22Rv1 (cell line): ENCODE measurements around the gene PLXND1.
"Not testable (repeated sequence)": the region's sequence is repeated elsewhere in the genome, so short reads cannot be mapped to it uniquely, and the experiment has no call there.

ENCODE experiments used
- H3K27ac ChIP-seq: fragments of 450-650 bp; 2 replicates; pipeline ENCODE4 v1.5.1; 2017
- CTCF ChIP-seq: fragments of 450-650 bp; IDR thresholded peaks from 2 replicates; pipeline ENCODE4 v1.5.1; 2017; ENCODE audit warnings: mild to moderate bottlenecking
- ZFX ChIP-seq: fragments of 450-650 bp; IDR thresholded peaks from 2 replicates; pipeline ENCODE4 v1.6.1; 2017; ENCODE audit warnings: antibody characterized with exemption, borderline replicate concordance

The PLXND1 gene

GRCh38 chr3:129650256-129650872 is 43.9 kb upstream of the PLXND1 start:
- H3K27ac ChIP-seq, result no peak overlapping the region
- TF ChIP-seq CTCF (peak; percentile 85), ZFX (no peak)

GRCh38 chr3:129648391-129648790 is 41.9 kb upstream of the PLXND1 start:
- H3K27ac ChIP-seq, result no peak overlapping the region
- TF ChIP-seq ZFX, result no peak
- no peak for TF ChIP-seq CTCF

- H3K27ac ChIP-seq, result no peak overlapping the region
- no peak for TF ChIP-seq ZFX
- no peak for TF ChIP-seq CTCF
Observed at GRCh38 chr3:129645286-129645685, 38.8 kb upstream of the PLXND1 start.

GRCh38 chr3:129644836-129645235 is 38.4 kb upstream of the PLXND1 start:
- TF ChIP-seq CTCF, result no peak
- no peak for TF ChIP-seq ZFX

GRCh38 chr3:129641567-129642260 is 35.2 kb upstream of the PLXND1 start:
- H3K27ac ChIP-seq, result peak overlapping the region; percentile 18; the same call in 1 of the 2 replicates

More at GRCh38 chr3:129644836-129645235, 38.4 kb upstream of the PLXND1 start:
- H3K27ac ChIP-seq, result no peak overlapping the region

GRCh38 chr3:129640985-129641384 is 34.5 kb upstream of the PLXND1 start:
- not testable (repeated sequence) for H3K27ac ChIP-seq

GRCh38 chr3:129638481-129638880 is 32.0 kb upstream of the PLXND1 start:
- no peak overlapping the region for H3K27ac ChIP-seq
- TF ChIP-seq CTCF, result no peak
- no peak for TF ChIP-seq ZFX

- no peak for TF ChIP-seq CTCF
- TF ChIP-seq ZFX, result no peak
- H3K27ac ChIP-seq, result no peak overlapping the region
Observed at GRCh38 chr3:129636082-129636481, 29.6 kb upstream of the PLXND1 start.
